WTC11 (cell line): Measurements from ENCODE around the gene CNOT3. TPM values are rescaled to one million over a fixed set of nuclear protein-coding genes. Genes with fewer than 3 reads are reported as not detected.

ENCODE experiments used
- ATAC-seq: fragments of 200-7000 bp; cut with Tn5 transposase; 2 replicates; pipeline ENCODE4 v1.10.0; 2021; ENCODE audit warnings: mild to moderate bottlenecking, moderate library complexity
- CTCF ChIA-PET: fragments of 300-600 bp; sonication (Branson Sonifier 250); formaldehyde crosslinking; loops from one replicate; lab custom pipeline; 2021; ENCODE audit warnings: antibody characterized with exemption; lab: Charles Lee
- POLR2A ChIA-PET: fragments of 350-600 bp; sonication (Branson Sonifier 250); formaldehyde crosslinking; loops from one replicate; lab custom pipeline; 2021; ENCODE audit warnings: antibody characterized with exemption; lab: Charles Lee
- DNase-seq: peaks from one replicate; pipeline ENCODE4 v3.0.0; 2021; ENCODE audit warnings: low spot score
- H3K27ac Mint-ChIP-seq: 2 replicates; pipeline ENCODE4 v1.8.0; 2021; ENCODE audit warnings: mixed read lengths
- H3K27me3 Mint-ChIP-seq: 2 replicates; pipeline ENCODE4 v1.8.0; 2021; ENCODE audit warnings: low read depth, mild to moderate bottlenecking, moderate library complexity, mixed read lengths
- H3K36me3 Mint-ChIP-seq: 2 replicates; pipeline ENCODE4 v1.8.0; 2021; ENCODE audit warnings: mixed read lengths
- H3K4me1 Mint-ChIP-seq: 2 replicates; pipeline ENCODE4 v1.8.0; 2022; ENCODE audit warnings: mixed read lengths
- H3K4me3 Mint-ChIP-seq: 2 replicates; pipeline ENCODE4 v1.8.0; 2021; ENCODE audit warnings: mild to moderate bottlenecking, moderate library complexity, mixed read lengths
- H3K9me3 Mint-ChIP-seq: 2 replicates; pipeline ENCODE4 v1.8.0; 2021; ENCODE audit warnings: mixed read lengths
- CREB1 ChIP-seq: sonication (generic); formaldehyde crosslinking; IDR thresholded peaks from 2 replicates; pipeline ENCODE4 v1.8.0; 2023; ENCODE audit warnings: mild to moderate bottlenecking, missing genetic modification reagents
- CREM ChIP-seq: sonication (generic); formaldehyde crosslinking; IDR thresholded peaks from 2 replicates; pipeline ENCODE4 v1.8.1; 2022; ENCODE audit warnings: mild to moderate bottlenecking, missing genetic modification reagents, moderate library complexity
- FOXP4 ChIP-seq: sonication (generic); formaldehyde crosslinking; IDR thresholded peaks from 2 replicates; pipeline ENCODE4 v1.8.0; 2022; ENCODE audit warnings: mild to moderate bottlenecking, missing genetic modification reagents
- HMGA2 ChIP-seq: fragments of 250-450 bp; sonication (Bioruptor Pico); IDR thresholded peaks from 2 replicates; pipeline ENCODE4 v1.4.0; 2021; ENCODE audit warnings: mild to moderate bottlenecking, moderate library complexity
- HMGXB4 ChIP-seq: sonication (generic); formaldehyde crosslinking; IDR thresholded peaks from 2 replicates; pipeline ENCODE4 v1.8.1; 2023; ENCODE audit warnings: mild to moderate bottlenecking, moderate library complexity, missing genetic modification reagents
- MLX ChIP-seq: sonication (generic); formaldehyde crosslinking; IDR thresholded peaks from 2 replicates; pipeline ENCODE4 v1.8.1; 2023; ENCODE audit warnings: mild to moderate bottlenecking, missing genetic modification reagents, moderate library complexity
- PRDM15 ChIP-seq: sonication (generic); formaldehyde crosslinking; IDR thresholded peaks from 2 replicates; pipeline ENCODE4 v1.8.0; 2022; ENCODE audit warnings: missing genetic modification reagents
- SP1 ChIP-seq: sonication (generic); formaldehyde crosslinking; conservative IDR thresholded peaks from 2 replicates; pipeline ENCODE4 v1.8.1; 2022; ENCODE audit warnings: missing genetic modification reagents
- ZNF219 ChIP-seq: sonication (generic); formaldehyde crosslinking; IDR thresholded peaks from 2 replicates; pipeline ENCODE4 v1.8.0; 2023; ENCODE audit warnings: missing genetic modification reagents, mild to moderate bottlenecking, borderline replicate concordance
- ZNF425 ChIP-seq: fragments of 250-450 bp; sonication (Bioruptor Pico); conservative IDR thresholded peaks from 2 replicates; pipeline ENCODE4 v1.9.0; 2021; ENCODE audit warnings: mild to moderate bottlenecking
- total RNA-seq: library from RNA; stranded (reverse); gene quantifications from 3 replicates; pipeline ENCODE4 v1.2.3, GENCODE V29; 2021

CNOT3 gene
- total RNA-seq, 1 experiment from 2014 or later = 93.3 TPM

GRCh38 chr19:54159352-54160181 lies 22.0 kb downstream of the CNOT3 start, which contains the start of gene LENG1 (continued):
- TF ChIP-seq ZNF219 (CRISPR knock-in tag) (no peak), SP1 (CRISPR knock-in tag) (peak; percentile 83)

- Mint-ChIP-seq H3K9me3 (no peaks in the 10 kb centered on the region), H3K36me3 (peaks cover 14% of the 10 kb centered on the region), H3K27ac (peak overlapping the region; percentile 99), H3K27me3 (peaks cover 31% of the 10 kb centered on the region), H3K4me3 (peak overlapping the region; percentile 100), H3K4me1 (peaks cover 36% of the 10 kb centered on the region)
- ChIA-PET CTCF (interaction anchor here (1.0 to 1.9 kb wide), 6 partner anchors 24 to 248 kb away, joined by 3 to 6 read pairs (median 4); partner anchors contain the start of gene MBOAT7), POLR2A (interaction anchor here (1.0 to 2.2 kb wide), 4 partner anchors 11 to 31 kb away, joined by 3 to 10 read pairs (median 4); partner anchors contain the start of genes CNOT3 and TSEN34)
- ATAC-seq (no peak), DNase-seq (no peak)
- TF ChIP-seq MLX (CRISPR knock-in tag) = no peak
- no peak for TF ChIP-seq CREM
- 0 out of 2 replicates have a peak, but pooled peaks have one; percentile 23 for TF ChIP-seq HMGXB4 (CRISPR knock-in tag)
- TF ChIP-seq ZNF425 (CRISPR knock-in tag) = no peak
- peak; percentile 37; the same call in 1 of the 2 replicates for TF ChIP-seq FOXP4
Measured at GRCh38 chr19:54160182-54160811, 22.7 kb downstream of the CNOT3 start.

GRCh38 chr19:54160854-54161253 lies 23.3 kb downstream of the CNOT3 start:
- Mint-ChIP-seq H3K4me1 (peaks cover 36% of the 10 kb centered on the region), H3K36me3 (peaks cover 11% of the 10 kb centered on the region)
- no peak for DNase-seq
- CTCF ChIA-PET = interaction anchor here (0.8 to 1.9 kb wide), 4 partner anchors 24 to 202 kb away, joined by 3 to 5 read pairs (median 4); no protein-coding TSS in a partner anchor
- TF ChIP-seq PRDM15 (CRISPR knock-in tag) = no peak
- TF ChIP-seq CREB1 = no peak
- TF ChIP-seq HMGA2 = no peak
- TF ChIP-seq, all 79 proteins: peak for 0
- Mint-ChIP-seq H3K27ac (peak overlapping the region; percentile 99), H3K4me3 (peak overlapping the region; percentile 100), H3K9me3 (no peaks in the 10 kb centered on the region), H3K27me3 (peaks cover 36% of the 10 kb centered on the region)
- POLR2A ChIA-PET = interaction anchor here (2.2 kb wide), 1 partner anchor 24 kb away, joined by 10 read pairs; the partner anchor contains the start of gene CNOT3
- no peak for ATAC-seq
